Activated CD4-positive, alpha-beta T cell treated with anti-CD3 and anti-CD28 coated beads, Interleukin-2, Interleukin-4, amounts not matched to agents 100 ng/mL and 50 ng/mL, durations not matched to agents 16 hours and 8 hours (primary cell): Measurements from ENCODE around the gene TCF21.
"Not testable (repeated sequence)": the region's sequence is repeated elsewhere in the genome, so short reads cannot be mapped to it uniquely, and the experiment has no call there.

Experiments used
- DNase-seq: peaks from one replicate; pipeline ENCODE4 v3.0.0-alpha.2; 2020; ENCODE audit warnings: low spot score

Gene TCF21

GRCh38 chr6:133888929-133889556, at the start of gene TCF21:
Gene TCF21 (plus strand): TSS chr6:133889113. CDS start chr6:133889398, 285 bp downstream.
- DNase-seq: no peak

- no peak for DNase-seq
These were observed 47.7 kb upstream of the TCF21 start for GRCh38 chr6:133841176-133841575.

- DNase-seq: no peak
These were observed 45.8 kb upstream of the TCF21 start for GRCh38 chr6:133843098-133843497.

GRCh38 chr6:133844709-133845108, 44.2 kb upstream of the TCF21 start:
- DNase-seq: no peak

- DNase-seq: no peak
These were observed 34.9 kb upstream of the TCF21 start for GRCh38 chr6:133854041-133854363.

GRCh38 chr6:133854364-133855275, 34.3 kb upstream of the TCF21 start:
- DNase-seq: no peak

GRCh38 chr6:133855276-133855990, 33.5 kb upstream of the TCF21 start:
- no peak for DNase-seq

GRCh38 chr6:133855991-133856370, 32.9 kb upstream of the TCF21 start:
- no peak for DNase-seq

GRCh38 chr6:133856911-133857310, 32.0 kb upstream of the TCF21 start:
- DNase-seq: no peak

GRCh38 chr6:133857696-133858095, 31.2 kb upstream of the TCF21 start:
- no peak for DNase-seq

GRCh38 chr6:133861337-133861736, 27.6 kb upstream of the TCF21 start:
- not testable (repeated sequence) for DNase-seq

GRCh38 chr6:133863228-133863627, 25.7 kb upstream of the TCF21 start:
- DNase-seq: no peak

- DNase-seq: no peak
These were observed 23.2 kb upstream of the TCF21 start for GRCh38 chr6:133865680-133866079.

GRCh38 chr6:133871131-133871530, 17.8 kb upstream of the TCF21 start:
- DNase-seq: no peak

GRCh38 chr6:133873538-133873937, 15.4 kb upstream of the TCF21 start:
- no peak for DNase-seq

GRCh38 chr6:133877116-133877515, 11.8 kb upstream of the TCF21 start:
- DNase-seq: no peak

GRCh38 chr6:133880006-133880405, 8.9 kb upstream of the TCF21 start:
- no peak for DNase-seq

- DNase-seq: no peak
These were observed 8.0 kb upstream of the TCF21 start for GRCh38 chr6:133880896-133881295.

- DNase-seq: no peak
These were observed 2.7 kb upstream of the TCF21 start for GRCh38 chr6:133886104-133886775.

- DNase-seq: no peak
These were observed 1.6 kb upstream of the TCF21 start for GRCh38 chr6:133887156-133887879.

- DNase-seq: no peak
These were observed 1.1 kb upstream of the TCF21 start for GRCh38 chr6:133887880-133888230.
